Chondrocyte (in vitro differentiated cells): ENCODE results near the gene EI24. TPM values are rescaled to one million over a fixed set of nuclear protein-coding genes. Genes with fewer than 3 reads are reported as not detected.

ENCODE experiments used
- DNase-seq: peaks from one replicate; pipeline ENCODE4 v3.0.0; 2021; ENCODE audit warnings: mixed read lengths, low spot score
- H3K27ac Mint-ChIP-seq: one replicate; pipeline ENCODE4 v1.8.0; 2021; ENCODE audit warnings: mild to moderate bottlenecking, moderate library complexity, mixed read lengths; ENCODE audit not compliant: unreplicated experiment
- H3K27me3 Mint-ChIP-seq: 2 replicates; pipeline ENCODE4 v1.8.0; 2021; ENCODE audit warnings: low read depth, mixed read lengths
- H3K36me3 Mint-ChIP-seq: 2 replicates; pipeline ENCODE4 v1.8.0; 2021; ENCODE audit warnings: low read depth, mixed read lengths
- H3K4me1 Mint-ChIP-seq: 2 replicates; pipeline ENCODE4 v1.8.0; 2021; ENCODE audit warnings: low read depth, mild to moderate bottlenecking, mixed read lengths
- H3K4me3 Mint-ChIP-seq: one replicate; pipeline ENCODE4 v1.8.0; 2021; ENCODE audit warnings: mild to moderate bottlenecking, moderate library complexity, mixed read lengths; ENCODE audit not compliant: unreplicated experiment
- H3K9me3 Mint-ChIP-seq: 2 replicates; pipeline ENCODE4 v1.8.0; 2021; ENCODE audit warnings: low read depth, mixed read lengths
- CTCF ChIP-seq: fragments of 200-600 bp; sonication (generic); IDR thresholded peaks from 2 replicates; pipeline ENCODE4 v1.5.0; 2021; ENCODE audit warnings: antibody characterized with exemption, mild to moderate bottlenecking, moderate library complexity
- total RNA-seq: library from RNA; stranded (reverse); gene quantifications from 3 replicates; pipeline ENCODE4 v1.2.1, GENCODE V29; 2021

EI24 gene
- total RNA-seq, 1 donor from 2014 or later: 91.1 TPM

GRCh38 chr11:125609545-125609944, 40.3 kb downstream of the EI24 start:
- DNase-seq: no peak
- TF ChIP-seq CTCF: no peak
- Mint-ChIP-seq H3K27me3 (no peaks in the 10 kb centered on the region), H3K36me3 (peaks cover 63% of the 10 kb centered on the region), H3K9me3 (no peaks in the 10 kb centered on the region), H3K27ac (no peak overlapping the region), H3K4me1 (no peaks in the 10 kb centered on the region), H3K4me3 (no peak overlapping the region)

- no peaks in the 10 kb centered on the region for H3K27me3 Mint-ChIP-seq
- peak overlapping the region; percentile 66 for H3K27ac Mint-ChIP-seq
- DNase-seq: no peak
- H3K9me3 Mint-ChIP-seq: no peaks in the 10 kb centered on the region
- peaks cover 24% of the 10 kb centered on the region for H3K4me1 Mint-ChIP-seq
- no peak overlapping the region for H3K4me3 Mint-ChIP-seq
- peaks cover 30% of the 10 kb centered on the region for H3K36me3 Mint-ChIP-seq
- no peak for TF ChIP-seq CTCF
Measured at GRCh38 chr11:125618383-125618782, 49.1 kb downstream of the EI24 start.

GRCh38 chr11:125621995-125622394, 52.7 kb downstream of the EI24 start:
- no peaks in the 10 kb centered on the region for H3K27me3 Mint-ChIP-seq
- peaks cover 15% of the 10 kb centered on the region for H3K36me3 Mint-ChIP-seq
- peak overlapping the region; percentile 85 for H3K27ac Mint-ChIP-seq
- no peak for TF ChIP-seq CTCF
- no peak for DNase-seq
- H3K9me3 Mint-ChIP-seq: no peaks in the 10 kb centered on the region
- H3K4me3 Mint-ChIP-seq: no peak overlapping the region
- H3K4me1 Mint-ChIP-seq: peaks cover 40% of the 10 kb centered on the region

GRCh38 chr11:125623064-125623463, 53.8 kb downstream of the EI24 start:
- Mint-ChIP-seq H3K4me1 (peaks cover 49% of the 10 kb centered on the region), H3K36me3 (peaks cover 14% of the 10 kb centered on the region), H3K27me3 (no peaks in the 10 kb centered on the region), H3K4me3 (no peak overlapping the region), H3K9me3 (no peaks in the 10 kb centered on the region), H3K27ac (peak overlapping the region; percentile 42)
- no peak for DNase-seq
- TF ChIP-seq CTCF: no peak

GRCh38 chr11:125624756-125625213, 55.5 kb downstream of the EI24 start, which contains the start of gene CHEK1:
Gene CHEK1 (plus strand): TSS chr11:125625163. CDS start chr11:125626769, 1,606 bp downstream.
- TF ChIP-seq CTCF: no peak
- Mint-ChIP-seq H3K27me3 (no peaks in the 10 kb centered on the region), H3K4me1 (peaks cover 49% of the 10 kb centered on the region), H3K27ac (peak within 1 kb of the TSS; percentile 88), H3K4me3 (peak within 1 kb of the TSS; percentile 84), H3K36me3 (peaks cover 8% of the 10 kb centered on the region), H3K9me3 (no peaks in the 10 kb centered on the region)
- DNase-seq: no peak
